IMR-90 (cell line): Measurements from ENCODE around the gene CDA. TPM values are rescaled to one million over a fixed set of nuclear protein-coding genes. Genes with fewer than 3 reads are reported as not detected.
A peak's percentile ranks its signal among the peaks of the same experiment; 100 is the strongest.

Source experiments
- ATAC-seq: fragments of 200-7000 bp; cut with Tn5 transposase; 2 replicates; pipeline ENCODE4 v1.9.1; 2020; ENCODE audit warnings: low read depth, mild to moderate bottlenecking, moderate library complexity
- BruUV-seq: library from RNA; stranded (reverse); fragments of 400-500 nt; replicated peaks from 2 replicates; lab custom pipeline; 2021; lab: Mats Ljungman, UMichigan
- CTCF ChIA-PET: fragments of 300-600 bp; formaldehyde crosslinking; extraction: SDS; loops from one replicate; lab custom pipeline; 2021; ENCODE audit warnings: antibody characterized with exemption; lab: Yijun Ruan, JAX
- POLR2A ChIA-PET: fragments of 300-600 bp; sonication (Branson Sonifier 250); formaldehyde crosslinking; loops from one replicate; lab custom pipeline; 2022; ENCODE audit warnings: antibody characterized with exemption; ENCODE audit not compliant: unreplicated experiment; lab: Charles Lee
- DNase-seq: peaks from one replicate; pipeline ENCODE4 v3.0.0; 2013
- H2AFZ ChIP-seq: replicated peaks from 2 replicates; pipeline ENCODE3; 2013; ENCODE audit warnings: low read length, mild to moderate bottlenecking; ENCODE audit not compliant: poor library complexity
- H2AK5ac ChIP-seq: 2 replicates; pipeline ENCODE4 v1.6.1; 2013; ENCODE audit warnings: low read depth, low read length, inconsistent platforms
- H2AK9ac ChIP-seq: replicated peaks from 2 replicates; pipeline ENCODE3; 2013; ENCODE audit warnings: mild to moderate bottlenecking, low read depth, low read length, moderate library complexity; ENCODE audit not compliant: poor library complexity
- H2BK120ac ChIP-seq: 2 replicates; pipeline ENCODE4 v1.6.1; 2013; ENCODE audit warnings: low read depth, low read length, inconsistent platforms
- H2BK15ac ChIP-seq: 3 replicates; pipeline ENCODE4 v1.6.1; 2013; ENCODE audit warnings: low read depth, low read length, inconsistent platforms
- H2BK20ac ChIP-seq: 2 replicates; pipeline ENCODE4 v1.6.1; 2013; ENCODE audit warnings: low read depth, mild to moderate bottlenecking, inconsistent platforms, low read length, moderate library complexity
- H2BK5ac ChIP-seq: 2 replicates; pipeline ENCODE4 v1.6.1; 2013; ENCODE audit warnings: mild to moderate bottlenecking, low read depth, low read length, inconsistent platforms; ENCODE audit not compliant: poor library complexity, severe bottlenecking
- H3K14ac ChIP-seq: replicated peaks from 2 replicates; pipeline ENCODE4 v1.6.1; 2013; ENCODE audit warnings: low read depth, low read length, inconsistent platforms
- H3K18ac ChIP-seq: 2 replicates; pipeline ENCODE4 v1.6.1; 2013; ENCODE audit warnings: low read depth, low read length, control low read depth
- H3K23ac ChIP-seq: 2 replicates; pipeline ENCODE4 v1.6.1; 2013; ENCODE audit warnings: low read depth, low read length, inconsistent platforms
- H3K27ac ChIP-seq: 2 replicates; pipeline ENCODE4 v1.5.1; 2013; ENCODE audit warnings: mild to moderate bottlenecking, control low read depth, low read length; ENCODE audit not compliant: insufficient read depth
- H3K27me3 ChIP-seq: 2 replicates; pipeline ENCODE4 v1.6.1; 2013; ENCODE audit warnings: low read length; ENCODE audit not compliant: control insufficient read depth, insufficient read depth
- H3K36me3 ChIP-seq: 2 replicates; pipeline ENCODE4 v1.6.1; 2013; ENCODE audit warnings: low read length, mixed read lengths; ENCODE audit not compliant: control insufficient read depth, insufficient read depth
- H3K4ac ChIP-seq: 2 replicates; pipeline ENCODE4 v1.6.1; 2013; ENCODE audit warnings: low read depth, low read length, inconsistent platforms
- H3K4me1 ChIP-seq: 2 replicates; pipeline ENCODE4 v1.6.1; 2013; ENCODE audit warnings: low read length, mixed read lengths; ENCODE audit not compliant: control insufficient read depth, insufficient read depth
- H3K4me2 ChIP-seq: 2 replicates; pipeline ENCODE4 v1.6.1; 2013; ENCODE audit warnings: low read depth, mild to moderate bottlenecking, control low read depth, low read length, moderate library complexity
- H3K4me3 ChIP-seq: 2 replicates; pipeline ENCODE4 v1.5.1; 2013; ENCODE audit warnings: low read depth, mild to moderate bottlenecking, control low read depth, low read length, moderate library complexity; ENCODE audit not compliant: insufficient read depth
- H3K56ac ChIP-seq: 2 replicates; pipeline ENCODE4 v1.6.1; 2013; ENCODE audit warnings: low read length, inconsistent platforms; ENCODE audit not compliant: insufficient read depth; ENCODE audit errors: extremely low read depth
- H3K79me1 ChIP-seq, 2 experiments: 2 replicates each; pipeline ENCODE4 v1.6.1; 2013; ENCODE audit warnings: low read length in 2 of 2, inconsistent platforms in 1 of 2, low read depth in 1 of 2
- H3K9ac ChIP-seq: 2 replicates; pipeline ENCODE4 v1.6.1; 2013; ENCODE audit warnings: low read depth, low read length, control low read depth
- H3K9me1 ChIP-seq: 2 replicates; pipeline ENCODE4 v1.6.1; 2013; ENCODE audit warnings: low read length, inconsistent platforms; ENCODE audit not compliant: insufficient read depth
- H3K9me3 ChIP-seq: 2 replicates; pipeline ENCODE4 v1.6.1; 2013; ENCODE audit warnings: low read length; ENCODE audit not compliant: control insufficient read depth, insufficient read depth
- H4K20me1 ChIP-seq: 2 replicates; pipeline ENCODE4 v1.6.1; 2013; ENCODE audit warnings: low read length, inconsistent platforms; ENCODE audit not compliant: insufficient read depth
- H4K5ac ChIP-seq: 2 replicates; pipeline ENCODE4 v1.6.1; 2013; ENCODE audit warnings: mild to moderate bottlenecking, low read depth, low read length, control low read depth
- H4K8ac ChIP-seq, 2 experiments: 2 replicates each; pipeline ENCODE4 v1.6.1; 2013; ENCODE audit warnings: low read depth in 2 of 2, low read length in 2 of 2, control low read depth in 1 of 2, inconsistent platforms in 1 of 2
- H4K91ac ChIP-seq: 2 replicates; pipeline ENCODE4 v1.6.1; 2013; ENCODE audit warnings: low read depth, low read length, inconsistent platforms; ENCODE audit not compliant: insufficient read depth
- BHLHE40 ChIP-seq: fragments of 150-350 bp; IDR thresholded peaks from 2 replicates; pipeline ENCODE4 v1.6.1; 2016; ENCODE audit warnings: mild to moderate bottlenecking, low read depth, low read length
- CEBPB ChIP-seq: IDR thresholded peaks from 2 replicates; pipeline ENCODE4 v1.6.1; 2012; ENCODE audit warnings: low read depth, low read length, improper control_type of control experiment
- MAZ ChIP-seq: IDR thresholded peaks from 2 replicates; pipeline ENCODE4 v1.6.1; 2012; ENCODE audit warnings: low read depth, mild to moderate bottlenecking, low read length, improper control_type of control experiment, moderate library complexity, borderline replicate concordance
- NFE2L2 ChIP-seq: fragments of 150-350 bp; IDR thresholded peaks from 2 replicates; pipeline ENCODE4 v1.6.1; 2016; ENCODE audit warnings: low read depth, mild to moderate bottlenecking, low read length
- RCOR1 ChIP-seq: IDR thresholded peaks from 2 replicates; pipeline ENCODE4 v1.6.1; 2012; ENCODE audit warnings: mild to moderate bottlenecking, low read length, improper control_type of control experiment; ENCODE audit not compliant: insufficient replicate concordance
- RFX5 ChIP-seq: IDR thresholded peaks from 2 replicates; pipeline ENCODE4 v1.8.0; 2012; ENCODE audit warnings: low read depth, mild to moderate bottlenecking, low read length, moderate library complexity
- USF2 ChIP-seq: fragments of 150-350 bp; IDR thresholded peaks from 2 replicates; pipeline ENCODE4 v1.6.1; 2017; ENCODE audit warnings: mild to moderate bottlenecking, antibody characterized with exemption, low read length, low read depth
- WGBS, 2 experiments: methylation state at CpG; one replicate each; pipeline versions ENCODE4 v1.1.5 to v1.1.7; 2013; ENCODE audit warnings: missing lambda C conversion rate in 2 of 2; ENCODE audit not compliant: insufficient read length in 1 of 2; ENCODE audit errors: extremely low coverage in 2 of 2; 5-methylcytosine and 5-hydroxymethylcytosine counted together
- dilution Hi-C: fragments of 300-500 bp; cut with HindIII; formaldehyde crosslinking; loops from one replicate; pipeline ENCODE4 v1.14.3; 2018; ENCODE audit warnings: low sequenced_read_pairs; ENCODE audit not compliant: unreplicated experiment
- in situ Hi-C: fragments of 300-500 bp; cut with MboI; formaldehyde crosslinking; loops from 3 replicates; pipeline ENCODE4 v1.14.3; 2019; ENCODE audit warnings: low sequenced_read_pairs, inconsistent platforms, mixed read lengths
- intact Hi-C: fragments of 100-400 bp; cut with micrococcal nuclease; formaldehyde crosslinking; loops from 2 replicates; pipeline ENCODE4 v1.10.0; 2022
- polyA plus RNA-seq, 3 experiments: library from polyadenylated mRNA; depleted of rRNA; stranded (reverse); fragments of >200 nt; gene quantifications; 2 replicates each; pipeline ENCODE4 v1.2.3, GENCODE V29; 2012; ENCODE audit warnings: low replicate concordance in 1 of 3
- total RNA-seq: library from RNA; depleted of rRNA; stranded (reverse); fragments of >200 nt; gene quantifications from 2 replicates; pipeline ENCODE4 v1.2.3, GENCODE V29; 2012

Gene CDA
- total and polyA plus RNA-seq, 2 of the 4 experiments (the other 2 are of a cell fraction) = 0.90 to 9.4 TPM

DNA sequence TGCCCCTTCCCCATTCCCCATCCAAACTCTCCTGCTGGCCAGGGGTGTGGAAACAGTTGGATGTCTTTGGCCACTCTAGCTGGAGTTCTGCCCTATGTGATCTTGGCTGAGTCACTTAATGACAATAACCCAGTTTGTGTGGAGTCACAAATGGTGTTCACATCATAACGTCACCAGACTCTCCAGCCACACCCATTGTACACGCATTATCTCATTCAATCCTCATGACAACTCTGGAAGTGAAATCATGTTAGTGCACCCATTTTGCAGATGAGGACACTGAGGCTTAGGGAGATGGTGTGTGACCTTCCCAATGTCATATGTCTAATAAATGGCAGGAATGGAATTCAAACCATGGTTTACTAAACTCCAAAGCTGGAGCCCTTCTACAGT is 1.2 kb upstream of the CDA start:
- Histone ChIP-seq H3K56ac (no peak overlapping the region), H3K4me1 (peaks cover 17% of the 10 kb centered on the region), H3K9me1 (0 out of 2 replicates have a peak, but pooled peaks cover 3% of the 10 kb centered on the region), H4K91ac (no peak overlapping the region), H3K27me3 (peaks cover 2% of the 10 kb centered on the region; the same call in 1 of the 2 replicates), H2AFZ (no peak overlapping the region), H4K5ac (no peak overlapping the region), H4K8ac (no peak overlapping the region), H3K18ac (no peak overlapping the region), H3K4ac (no peak overlapping the region), H2AK5ac (no peak overlapping the region; the same call in 1 of the 2 replicates), H3K4me2 (no peak overlapping the region), H3K36me3 (no peaks in the 10 kb centered on the region), H2BK5ac (no peak overlapping the region), H3K9me3 (0 out of 2 replicates have a peak, but pooled peaks cover 2% of the 10 kb centered on the region), H3K9ac (no peak overlapping the region), H3K79me1 (no peaks in the 10 kb centered on the region), H3K14ac (no peak overlapping the region), H3K27ac (no peak overlapping the region), H2BK15ac (no peak overlapping the region; the same call in 2 of the 3 replicates), H3K23ac (no peak overlapping the region), H2BK20ac (no peak overlapping the region), H2BK120ac (no peak overlapping the region), H2AK9ac (no peak overlapping the region), H3K4me3 (no peak overlapping the region), H4K20me1 (no peaks in the 10 kb centered on the region)
- intact Hi-C loops = no loop called here
- ChIA-PET CTCF (interaction anchor here (1.6 to 3.5 kb wide), 2 partner anchors 12 to 46 kb away, joined by 4 to 18 read pairs; no protein-coding TSS in a partner anchor), POLR2A (no interaction called here)
- DNase-seq (peak; percentile 63), ATAC-seq (no peak)
- WGBS, 2 experiments = no CpG with 5 or more reads among the region's 2 CpGs
- in situ Hi-C loops = no loop called here
- TF ChIP-seq NFE2L2 (no peak), RFX5 (no peak), USF2 (no peak), MAZ (no peak), BHLHE40 (no peak), RCOR1 (peak; percentile 86), CEBPB (no peak)
- no TSS peak for BruUV-seq
- dilution Hi-C loops = no loop called here
